NB4 (cell line): ENCODE data around the gene CTDSP1.

Source experiments
- MYC ChIP-seq: IDR thresholded peaks from 2 replicates; pipeline ENCODE4 v1.6.1; 2011; ENCODE audit warnings: low read depth, low read length
- POLR2A ChIP-seq: IDR thresholded peaks from 2 replicates; pipeline ENCODE4 v1.6.1; 2011; ENCODE audit warnings: mild to moderate bottlenecking; ENCODE audit not compliant: insufficient read length; ENCODE audit errors: extremely low read depth
- TF ChIP-seq, protein P1 (sequence below): IDR thresholded peaks from one replicate; pipeline ENCODE4 v1.5.1; 2012; ENCODE audit warnings: low read depth, low read length
- TF ChIP-seq, protein P2 (sequence below): IDR thresholded peaks from 2 replicates; pipeline ENCODE4 v1.6.1; 2011; ENCODE audit warnings: low read depth, low read length

DNA sequence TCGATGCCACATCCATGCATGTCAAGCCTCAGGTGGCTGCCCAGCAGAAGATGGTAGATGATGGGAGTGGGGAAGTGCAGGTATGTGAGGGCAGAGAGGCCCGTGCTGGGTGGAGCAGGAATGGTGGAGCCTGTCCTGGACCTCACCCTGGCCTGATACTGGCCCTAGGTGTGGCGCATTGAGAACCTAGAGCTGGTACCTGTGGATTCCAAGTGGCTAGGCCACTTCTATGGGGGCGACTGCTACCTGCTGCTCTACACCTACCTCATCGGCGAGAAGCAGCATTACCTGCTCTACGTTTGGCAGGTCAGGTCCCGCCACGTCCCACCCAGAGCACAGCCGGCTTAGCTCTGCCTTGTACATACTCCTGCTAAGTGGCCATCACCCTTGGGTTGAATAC lies 32.2 kb downstream of the CTDSP1 start:
- TF ChIP-seq, protein P1, sequence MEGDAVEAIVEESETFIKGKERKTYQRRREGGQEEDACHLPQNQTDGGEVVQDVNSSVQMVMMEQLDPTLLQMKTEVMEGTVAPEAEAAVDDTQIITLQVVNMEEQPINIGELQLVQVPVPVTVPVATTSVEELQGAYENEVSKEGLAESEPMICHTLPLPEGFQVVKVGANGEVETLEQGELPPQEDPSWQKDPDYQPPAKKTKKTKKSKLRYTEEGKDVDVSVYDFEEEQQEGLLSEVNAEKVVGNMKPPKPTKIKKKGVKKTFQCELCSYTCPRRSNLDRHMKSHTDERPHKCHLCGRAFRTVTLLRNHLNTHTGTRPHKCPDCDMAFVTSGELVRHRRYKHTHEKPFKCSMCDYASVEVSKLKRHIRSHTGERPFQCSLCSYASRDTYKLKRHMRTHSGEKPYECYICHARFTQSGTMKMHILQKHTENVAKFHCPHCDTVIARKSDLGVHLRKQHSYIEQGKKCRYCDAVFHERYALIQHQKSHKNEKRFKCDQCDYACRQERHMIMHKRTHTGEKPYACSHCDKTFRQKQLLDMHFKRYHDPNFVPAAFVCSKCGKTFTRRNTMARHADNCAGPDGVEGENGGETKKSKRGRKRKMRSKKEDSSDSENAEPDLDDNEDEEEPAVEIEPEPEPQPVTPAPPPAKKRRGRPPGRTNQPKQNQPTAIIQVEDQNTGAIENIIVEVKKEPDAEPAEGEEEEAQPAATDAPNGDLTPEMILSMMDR = no peak
- TF ChIP-seq, protein P2, sequence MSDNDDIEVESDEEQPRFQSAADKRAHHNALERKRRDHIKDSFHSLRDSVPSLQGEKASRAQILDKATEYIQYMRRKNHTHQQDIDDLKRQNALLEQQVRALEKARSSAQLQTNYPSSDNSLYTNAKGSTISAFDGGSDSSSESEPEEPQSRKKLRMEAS = no peak
- TF ChIP-seq POLR2A = no peak
- no peak for TF ChIP-seq MYC
